OCI-LY7 (cell line): Measurements from ENCODE around the gene PDS5A.

ENCODE experiments used
- CTCF ChIP-seq: fragments of 200-600 bp; sonication (generic); conservative IDR thresholded peaks from 2 replicates; pipeline ENCODE4 v1.5.1; 2014; ENCODE audit warnings: mild to moderate bottlenecking, antibody characterized with exemption, low read length, moderate library complexity, mixed read lengths
- EZH2phosphoT487 ChIP-seq: fragments of 200-600 bp; sonication (generic); IDR thresholded peaks from 2 replicates; pipeline ENCODE4 v1.6.1; 2018; ENCODE audit warnings: low read depth, borderline replicate concordance, mild to moderate bottlenecking, mixed run types, antibody characterized with exemption, low read length, moderate library complexity, mixed read lengths

- TF ChIP-seq CTCF (no peak), EZH2phosphoT487 (no peak)
These were observed 76.7 kb downstream of the PDS5A start for GRCh38 chr4:39900966-39901365.
